Measurements from ENCODE around the gene EXOC4.
A peak's percentile ranks its signal among the peaks of the same experiment; 100 is the strongest.

The EXOC4 gene

DNA sequence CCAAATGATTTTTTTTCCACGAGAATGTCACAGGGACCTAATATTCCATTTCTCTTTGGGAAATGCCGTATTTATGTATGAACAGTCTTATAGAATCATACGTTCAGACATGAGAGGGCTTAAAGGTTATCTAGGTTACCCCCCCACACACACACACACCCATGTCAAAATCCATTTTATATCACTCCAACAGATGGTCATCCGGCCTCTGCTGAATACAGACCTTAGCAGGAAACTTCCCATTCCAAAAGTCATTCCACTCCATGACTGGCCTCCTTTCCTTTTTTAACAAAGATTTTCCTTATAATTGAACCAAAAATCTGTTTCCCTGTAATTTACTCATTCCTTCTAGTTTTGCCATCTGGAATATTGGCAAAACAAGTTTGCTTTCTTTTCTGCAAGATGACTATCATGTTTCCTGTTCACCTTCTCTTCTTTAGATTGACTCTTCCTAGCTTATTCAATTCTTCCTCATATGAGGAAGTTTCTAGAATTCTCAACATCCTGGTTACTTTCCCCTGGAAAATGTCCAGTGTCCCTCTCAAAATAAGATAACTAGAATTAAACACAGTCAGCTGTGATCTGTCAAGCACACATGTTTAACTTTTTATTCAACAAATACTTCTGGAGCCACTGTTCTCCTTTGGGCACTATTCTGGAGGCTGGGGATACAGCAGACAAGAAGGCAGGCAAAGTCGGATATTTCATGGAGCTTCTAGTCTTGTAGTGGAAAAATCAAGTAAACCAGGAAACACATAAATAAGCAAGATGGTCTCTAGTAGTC is 597.8 kb downstream of the EXOC4 start:
- Mint-ChIP-seq H3K4me1 (ENCODE audit: low read depth in 2 of 2) (peaks cover 4 to 7% of the 10 kb centered on the region in 2 donors), H3K9me3 (no peaks in the 10 kb centered on the region), H3K36me3 (ENCODE audit: insufficient read depth) (peaks cover 8% of the 10 kb centered on the region), H3K27me3 (no peaks in the 10 kb centered on the region), H3K4me3 (no peak overlapping the region), H3K27ac (no peak overlapping the region)
- DNase-seq, result no peak
- no peak for ATAC-seq (replicated peaks)

DNA sequence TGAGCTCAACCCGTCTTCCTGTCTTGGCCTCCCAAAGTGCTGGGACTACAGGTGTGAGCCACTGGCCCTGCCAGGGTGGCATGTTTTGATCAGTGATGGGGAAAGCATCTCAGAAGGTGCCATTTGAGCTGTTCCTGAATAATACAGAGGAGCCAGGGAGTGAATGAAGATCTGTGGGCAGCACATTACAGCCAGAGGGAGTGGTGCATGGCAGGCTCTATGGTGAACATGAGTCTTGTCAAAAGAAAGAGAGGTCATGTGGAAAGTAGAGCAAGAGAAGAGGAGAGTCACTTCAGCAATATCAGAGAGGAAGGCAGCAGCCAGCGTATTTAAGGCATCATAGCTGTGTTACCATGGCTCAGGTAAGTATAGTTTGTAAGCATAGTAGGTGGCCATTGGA is 598.5 kb downstream of the EXOC4 start:
- ATAC-seq (replicated peaks), result no peak
- no peak for DNase-seq
- Mint-ChIP-seq H3K4me1 (ENCODE audit: low read depth in 2 of 2) (peaks cover 4 to 7% of the 10 kb centered on the region in 2 donors), H3K9me3 (no peaks in the 10 kb centered on the region), H3K27ac (no peak overlapping the region), H3K36me3 (ENCODE audit: insufficient read depth) (peaks cover 8% of the 10 kb centered on the region), H3K27me3 (no peaks in the 10 kb centered on the region), H3K4me3 (no peak overlapping the region)

GRCh38 chr7:133853706-133854276 is 600.9 kb downstream of the EXOC4 start:
- no peaks in the 10 kb centered on the region for H3K27me3 Mint-ChIP-seq
- peaks cover 4 to 7% of the 10 kb centered on the region in 2 donors for H3K4me1 Mint-ChIP-seq (ENCODE audit: low read depth in 2 of 2)
- no peaks in the 10 kb centered on the region for H3K9me3 Mint-ChIP-seq
- ATAC-seq (replicated peaks) (peak; percentile 36), DNase-seq (peak in 1 of 3 experiments; percentile 7)
- H3K27ac Mint-ChIP-seq, result no peak overlapping the region
- H3K4me3 Mint-ChIP-seq, result no peak overlapping the region
- peaks cover 11% of the 10 kb centered on the region for H3K36me3 Mint-ChIP-seq (ENCODE audit: insufficient read depth)

GRCh38 chr7:133854739-133855138 is 601.9 kb downstream of the EXOC4 start:
- Mint-ChIP-seq H3K27ac (peak overlapping the region in 1 of 2 donors; percentile 62), H3K36me3 (ENCODE audit: insufficient read depth) (peaks cover 11% of the 10 kb centered on the region), H3K4me1 (ENCODE audit: low read depth in 2 of 2) (peaks cover 7 to 12% of the 10 kb centered on the region in 2 donors), H3K4me3 (no peak overlapping the region), H3K27me3 (no peaks in the 10 kb centered on the region), H3K9me3 (no peaks in the 10 kb centered on the region)
- ATAC-seq (replicated peaks) (no peak), DNase-seq (no peak)

GRCh38 chr7:133857376-133858119 is 604.7 kb downstream of the EXOC4 start:
- DNase-seq (no peak), ATAC-seq (replicated peaks) (no peak)
- Mint-ChIP-seq H3K36me3 (ENCODE audit: insufficient read depth) (peaks cover 11% of the 10 kb centered on the region), H3K27ac (no peak overlapping the region), H3K9me3 (no peaks in the 10 kb centered on the region), H3K4me3 (no peak overlapping the region), H3K27me3 (no peaks in the 10 kb centered on the region), H3K4me1 (ENCODE audit: low read depth in 2 of 2) (peaks cover 7 to 12% of the 10 kb centered on the region in 2 donors)

DNA sequence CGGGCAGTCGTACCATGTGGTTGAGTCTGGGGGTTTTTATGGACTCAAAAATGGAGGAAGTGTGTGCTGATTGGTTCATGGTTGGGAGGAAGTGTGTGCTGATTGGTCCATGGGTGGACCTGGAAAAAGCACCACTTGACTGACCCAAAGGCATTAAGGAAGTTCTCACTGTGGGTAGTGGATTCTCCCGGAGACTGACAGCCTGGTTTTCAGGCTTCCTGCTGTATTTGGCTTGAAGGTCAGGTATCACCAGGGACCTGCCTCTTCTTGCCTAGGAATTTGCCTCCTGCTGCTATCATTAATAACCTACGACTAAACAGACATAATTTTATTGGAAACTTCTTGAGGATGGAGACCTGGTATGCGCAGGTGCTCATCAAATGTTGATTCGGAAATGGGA is 605.4 kb downstream of the EXOC4 start:
- peaks cover 6 to 10% of the 10 kb centered on the region in 2 donors for H3K4me1 Mint-ChIP-seq (ENCODE audit: low read depth in 2 of 2)
- H3K36me3 Mint-ChIP-seq (ENCODE audit: insufficient read depth), result peaks cover 11% of the 10 kb centered on the region
- DNase-seq (no peak), ATAC-seq (replicated peaks) (no peak)
- no peak overlapping the region for H3K4me3 Mint-ChIP-seq
- H3K27me3 Mint-ChIP-seq, result no peaks in the 10 kb centered on the region
- no peak overlapping the region for H3K27ac Mint-ChIP-seq
- H3K9me3 Mint-ChIP-seq, result no peaks in the 10 kb centered on the region

- H3K9me3 Mint-ChIP-seq, result no peaks in the 10 kb centered on the region
- no peak overlapping the region for H3K27ac Mint-ChIP-seq
Measured at GRCh38 chr7:133859231-133859630, 606.4 kb downstream of the EXOC4 start.

GRCh38 chr7:133859871-133860450 is 607.1 kb downstream of the EXOC4 start:
- Mint-ChIP-seq H3K36me3 (ENCODE audit: insufficient read depth) (peaks cover 3% of the 10 kb centered on the region), H3K27ac (no peak overlapping the region), H3K4me3 (no peak overlapping the region), H3K27me3 (no peaks in the 10 kb centered on the region), H3K9me3 (no peaks in the 10 kb centered on the region), H3K4me1 (ENCODE audit: low read depth in 2 of 2) (peaks cover 3 to 5% of the 10 kb centered on the region in 2 donors)
- ATAC-seq (replicated peaks) (no peak), DNase-seq (no peak)

More at GRCh38 chr7:133859231-133859630, 606.4 kb downstream of the EXOC4 start:
- DNase-seq (no peak), ATAC-seq (replicated peaks) (no peak)
- Mint-ChIP-seq H3K4me1 (ENCODE audit: low read depth in 2 of 2) (peaks cover 3 to 5% of the 10 kb centered on the region in 2 donors), H3K27me3 (no peaks in the 10 kb centered on the region), H3K36me3 (ENCODE audit: insufficient read depth) (peaks cover 8% of the 10 kb centered on the region), H3K4me3 (no peak overlapping the region)

DNA sequence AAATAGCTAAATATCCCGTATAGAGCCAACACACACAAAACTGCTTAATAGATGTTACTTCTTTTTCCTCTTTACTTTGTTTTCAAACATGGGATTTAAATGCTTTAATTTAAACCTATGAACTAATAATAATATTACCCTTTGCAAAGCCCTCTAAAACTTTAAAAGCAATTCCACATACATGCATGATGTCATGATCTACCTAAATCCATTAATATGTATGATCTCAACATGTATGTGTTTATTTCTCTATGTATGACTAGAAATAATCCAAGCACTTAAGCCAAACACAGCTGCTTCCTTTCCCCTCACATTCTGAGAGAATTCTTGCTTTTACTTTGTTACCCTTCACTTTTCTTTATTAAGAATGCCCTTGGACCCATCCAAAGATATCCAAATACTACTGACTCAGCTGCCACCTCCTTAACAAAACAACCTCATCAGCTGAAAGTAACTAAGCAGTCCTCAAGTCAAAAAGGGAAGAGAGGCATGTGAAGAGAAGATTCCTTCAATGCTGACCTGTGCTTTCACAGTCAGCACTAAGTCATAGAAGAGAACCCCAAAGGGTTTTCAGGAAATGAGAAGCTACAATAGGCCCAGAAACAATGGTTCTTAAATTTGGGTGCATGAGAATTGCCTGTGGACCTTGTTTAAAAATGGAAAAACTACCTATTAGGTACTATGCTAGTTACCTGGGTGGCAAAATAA is 607.9 kb downstream of the EXOC4 start:
- H3K27ac Mint-ChIP-seq, result no peak overlapping the region
- H3K9me3 Mint-ChIP-seq, result no peaks in the 10 kb centered on the region
- no peak overlapping the region for H3K4me3 Mint-ChIP-seq
- DNase-seq (no peak), ATAC-seq (replicated peaks) (no peak)
- H3K4me1 Mint-ChIP-seq (ENCODE audit: low read depth in 2 of 2), result peaks cover 3 to 5% of the 10 kb centered on the region in 2 donors
- no peaks in the 10 kb centered on the region for H3K27me3 Mint-ChIP-seq
- peaks cover 3% of the 10 kb centered on the region for H3K36me3 Mint-ChIP-seq (ENCODE audit: insufficient read depth)

DNA sequence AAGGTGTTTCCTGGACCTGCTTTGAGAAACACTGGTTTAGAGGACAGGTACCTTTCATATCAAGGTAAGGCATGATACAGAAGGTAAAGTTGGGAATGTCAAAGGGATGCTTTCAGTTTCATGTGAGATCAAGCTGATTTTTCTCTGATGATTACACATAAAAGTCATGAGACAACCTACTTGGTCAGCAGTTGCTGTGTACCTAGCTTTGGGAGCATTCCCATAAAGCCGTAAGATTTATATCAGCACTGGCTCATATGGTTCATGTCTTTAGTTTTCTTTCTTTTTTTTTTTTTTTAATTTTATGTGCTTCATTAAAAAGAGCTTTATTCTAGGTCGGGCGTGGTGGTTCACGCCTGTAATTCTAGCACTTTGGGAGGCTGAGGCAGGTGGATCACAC is 609.0 kb downstream of the EXOC4 start:
- H3K27me3 Mint-ChIP-seq, result no peaks in the 10 kb centered on the region
- no peaks in the 10 kb centered on the region for H3K9me3 Mint-ChIP-seq
- H3K4me3 Mint-ChIP-seq, result no peak overlapping the region
- H3K4me1 Mint-ChIP-seq (ENCODE audit: low read depth in 2 of 2), result peaks cover 3 to 5% of the 10 kb centered on the region in 2 donors
- DNase-seq (no peak), ATAC-seq (replicated peaks) (no peak)
- peaks cover 3% of the 10 kb centered on the region for H3K36me3 Mint-ChIP-seq (ENCODE audit: insufficient read depth)
- H3K27ac Mint-ChIP-seq, result no peak overlapping the region

DNA sequence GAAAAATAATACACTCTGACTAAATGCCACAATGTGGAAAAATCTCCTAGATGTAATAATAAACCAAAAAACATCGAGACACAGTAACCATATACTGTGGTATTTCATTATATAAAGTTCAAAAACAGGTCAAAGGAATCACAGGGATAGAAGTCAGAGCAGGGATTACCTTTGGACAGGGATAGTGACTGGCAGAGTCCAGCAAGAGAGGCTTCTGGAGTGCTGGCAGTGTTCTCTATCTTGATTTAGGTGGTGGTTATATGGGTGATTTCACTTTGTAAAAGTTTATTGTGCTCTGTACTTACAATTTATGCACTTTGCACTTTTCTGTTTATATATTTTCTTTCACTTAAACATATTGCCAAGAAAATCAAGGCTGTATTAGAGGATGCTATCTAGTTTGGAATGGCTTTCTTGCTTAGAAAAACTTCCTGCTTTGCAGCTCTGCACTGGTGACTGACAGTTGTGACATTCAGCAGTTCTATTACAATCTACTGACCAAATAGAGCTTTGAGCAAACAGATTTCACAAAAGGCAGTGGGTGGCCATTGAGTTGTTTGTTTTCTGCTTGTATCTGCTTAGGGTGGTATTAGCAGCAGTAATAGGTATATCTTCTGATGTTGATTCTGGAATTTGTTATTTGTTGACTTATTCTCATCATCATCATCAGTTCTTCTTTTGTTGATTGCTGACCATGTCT is 610.6 kb downstream of the EXOC4 start:
- H3K27me3 Mint-ChIP-seq, result no peaks in the 10 kb centered on the region
- no peak overlapping the region for H3K27ac Mint-ChIP-seq
- ATAC-seq (replicated peaks) (no peak), DNase-seq (no peak)
- no peaks in the 10 kb centered on the region for H3K36me3 Mint-ChIP-seq (ENCODE audit: insufficient read depth)
- H3K4me3 Mint-ChIP-seq, result no peak overlapping the region
- peaks cover 3 to 5% of the 10 kb centered on the region in 2 donors for H3K4me1 Mint-ChIP-seq (ENCODE audit: low read depth in 2 of 2)
- H3K9me3 Mint-ChIP-seq, result no peaks in the 10 kb centered on the region

DNA sequence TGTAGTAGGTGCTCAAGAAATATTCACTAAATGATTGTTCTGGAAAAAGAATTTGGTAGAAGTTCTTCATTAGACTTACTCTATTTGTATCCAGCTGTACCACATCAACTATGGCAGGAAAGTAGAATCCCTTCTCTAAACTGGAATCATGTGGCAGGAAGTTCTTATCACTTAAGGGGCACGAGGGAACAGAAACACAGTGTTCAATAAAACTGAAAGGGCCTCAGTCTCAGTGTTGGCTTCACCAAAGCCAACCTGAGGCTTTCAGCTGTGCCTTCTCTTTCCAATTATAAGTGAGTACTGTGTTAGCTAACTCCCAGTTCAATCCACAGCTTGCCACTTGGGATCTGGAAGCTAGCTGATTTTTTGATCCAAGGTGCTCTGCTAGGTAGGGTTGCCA is 616.7 kb downstream of the EXOC4 start:
- Mint-ChIP-seq H3K36me3 (ENCODE audit: insufficient read depth) (peaks cover 4% of the 10 kb centered on the region), H3K4me3 (no peak overlapping the region), H3K4me1 (ENCODE audit: low read depth in 2 of 2) (peaks cover 22 to 36% of the 10 kb centered on the region in 2 donors), H3K27ac (no peak overlapping the region), H3K9me3 (no peaks in the 10 kb centered on the region), H3K27me3 (no peaks in the 10 kb centered on the region)
- ATAC-seq (replicated peaks), result no peak
- DNase-seq, result no peak
